ENCODE results near the gene DOK7. TPM values are rescaled to one million over a fixed set of nuclear protein-coding genes. Genes with fewer than 3 reads are reported as not detected.

DOK7 gene
- total RNA-seq, 1 experiment from 2014 or later, result not detected

GRCh38 chr4:3445829-3446545, 17.1 kb upstream of the DOK7 start:
- POLR2A ChIA-PET (ENCODE audit: low non-redundant PET), result no interaction called here

GRCh38 chr4:3446631-3447320, 16.3 kb upstream of the DOK7 start:
- Histone ChIP-seq H3K27me3 (replicated peaks; ENCODE audit: insufficient read depth, low read depth, low read length, poor library complexity) (no peaks in the 10 kb centered on the region), H3K36me3 (ENCODE audit: insufficient read depth, low read length, poor library complexity, severe bottlenecking) (no peaks in the 10 kb centered on the region), H3K4me1 (ENCODE audit: insufficient read depth, low read length, poor library complexity, severe bottlenecking) (no peaks in the 10 kb centered on the region), H3K4me3 (ENCODE audit: low read depth, low read length, poor library complexity, severe bottlenecking) (no peak overlapping the region), H3K9me3 (ENCODE audit: low read depth, low read length, poor library complexity, severe bottlenecking) (no peaks in the 10 kb centered on the region), H3K27ac (ENCODE audit: low read depth, low read length, poor library complexity, severe bottlenecking) (no peak overlapping the region)
- no TSS peak for BruUV-seq (replicated peaks)
- POLR2A ChIA-PET (ENCODE audit: low non-redundant PET), result no interaction called here
- CTCF ChIA-PET, result no interaction called here
- TF ChIP-seq CTCF (conservative IDR thresholded peaks at IDR 0.05; ENCODE audit: low read depth, low read length) (no peak), EZH2 (IDR thresholded peaks at IDR 0.05; ENCODE audit: borderline replicate concordance, low read depth, low read length, poor library complexity, severe bottlenecking) (no peak)
- intact Hi-C loops (cut with micrococcal nuclease; ENCODE audit: unreplicated experiment), result loop anchor here (10.0 kb wide), 1 partner anchor 252 kb away; no protein-coding TSS in a partner anchor
- no peak for DNase-seq (ENCODE audit: low spot score)

More at GRCh38 chr4:3445829-3446545, 17.1 kb upstream of the DOK7 start:
- intact Hi-C loops (cut with micrococcal nuclease; ENCODE audit: unreplicated experiment), result loop anchor here (10.0 kb wide), 1 partner anchor 251 kb away; no protein-coding TSS in a partner anchor
- no peaks in the 10 kb centered on the region for H3K27me3 ChIP-seq (replicated peaks; ENCODE audit: insufficient read depth, low read depth, low read length, poor library complexity)
- no peak for DNase-seq (ENCODE audit: low spot score)
- no peak overlapping the region for H3K4me3 ChIP-seq (ENCODE audit: low read depth, low read length, poor library complexity, severe bottlenecking)
- CTCF ChIA-PET, result no interaction called here
- no peaks in the 10 kb centered on the region for H3K36me3 ChIP-seq (ENCODE audit: insufficient read depth, low read length, poor library complexity, severe bottlenecking)
- H3K4me1 ChIP-seq (ENCODE audit: insufficient read depth, low read length, poor library complexity, severe bottlenecking), result no peaks in the 10 kb centered on the region
- H3K27ac ChIP-seq (ENCODE audit: low read depth, low read length, poor library complexity, severe bottlenecking), result no peak overlapping the region
- no TSS peak for BruUV-seq (replicated peaks)
- H3K9me3 ChIP-seq (ENCODE audit: low read depth, low read length, poor library complexity, severe bottlenecking), result no peaks in the 10 kb centered on the region
- TF ChIP-seq EZH2 (IDR thresholded peaks at IDR 0.05; ENCODE audit: borderline replicate concordance, low read depth, low read length, poor library complexity, severe bottlenecking) (no peak), CTCF (conservative IDR thresholded peaks at IDR 0.05; ENCODE audit: low read depth, low read length) (no peak)

- TF ChIP-seq EZH2 (IDR thresholded peaks at IDR 0.05; ENCODE audit: borderline replicate concordance, low read depth, low read length, poor library complexity, severe bottlenecking), result no peak
- no peak for TF ChIP-seq CTCF (conservative IDR thresholded peaks at IDR 0.05; ENCODE audit: low read depth, low read length)
- CTCF ChIA-PET, result interaction anchor here (0.6 kb wide), 1 partner anchor 31 kb away, joined by 3 read pairs; no protein-coding TSS in a partner anchor
- no peak for DNase-seq (ENCODE audit: low spot score)
- POLR2A ChIA-PET (ENCODE audit: low non-redundant PET), result no interaction called here
- no peaks in the 10 kb centered on the region for H3K36me3 ChIP-seq (ENCODE audit: insufficient read depth, low read length, poor library complexity, severe bottlenecking)
- H3K27me3 ChIP-seq (replicated peaks; ENCODE audit: insufficient read depth, low read depth, low read length, poor library complexity), result no peaks in the 10 kb centered on the region
- no TSS peak for BruUV-seq (replicated peaks)
- H3K27ac ChIP-seq (ENCODE audit: low read depth, low read length, poor library complexity, severe bottlenecking), result no peak overlapping the region
- no peaks in the 10 kb centered on the region for H3K9me3 ChIP-seq (ENCODE audit: low read depth, low read length, poor library complexity, severe bottlenecking)
- H3K4me1 ChIP-seq (ENCODE audit: insufficient read depth, low read length, poor library complexity, severe bottlenecking), result no peaks in the 10 kb centered on the region
- intact Hi-C loops (cut with micrococcal nuclease; ENCODE audit: unreplicated experiment), result loop anchor here (10.0 kb wide), 1 partner anchor 253 kb away; no protein-coding TSS in a partner anchor
- no peak overlapping the region for H3K4me3 ChIP-seq (ENCODE audit: low read depth, low read length, poor library complexity, severe bottlenecking)
These were observed 15.4 kb upstream of the DOK7 start for GRCh38 chr4:3447431-3448395.

All from A673 (cell line).